Trophoblast cell (in vitro differentiated cells and primary cell): ENCODE results near the gene IFNGR1. TPM values are rescaled to one million over a fixed set of nuclear protein-coding genes. Genes with fewer than 3 reads are reported as not detected.

ENCODE experiments used
- DNase-seq, 2 donors: peaks; one replicate each; pipeline ENCODE4 v3.0.0-alpha.2; 2016
- H2AFZ ChIP-seq: 2 replicates; pipeline ENCODE4 v1.6.1; 2013; ENCODE audit warnings: low read length, moderate library complexity, mild to moderate bottlenecking; ENCODE audit not compliant: insufficient read depth, poor library complexity
- H2AK5ac ChIP-seq: 2 replicates; pipeline ENCODE4 v1.6.1; 2013; ENCODE audit warnings: mild to moderate bottlenecking, low read length
- H2BK120ac ChIP-seq: 2 replicates; pipeline ENCODE4 v1.6.1; 2013; ENCODE audit warnings: low read length, mild to moderate bottlenecking, moderate library complexity; ENCODE audit not compliant: insufficient read depth, poor library complexity
- H2BK12ac ChIP-seq: 2 replicates; pipeline ENCODE4 v1.6.1; 2013; ENCODE audit warnings: mild to moderate bottlenecking, low read length, moderate library complexity
- H2BK5ac ChIP-seq: 2 replicates; pipeline ENCODE4 v1.6.1; 2013; ENCODE audit warnings: low read length, low read depth, moderate library complexity, mild to moderate bottlenecking; ENCODE audit not compliant: poor library complexity
- H3K14ac ChIP-seq: 2 replicates; pipeline ENCODE4 v1.6.1; 2013; ENCODE audit warnings: mild to moderate bottlenecking, low read length
- H3K18ac ChIP-seq: 2 replicates; pipeline ENCODE4 v1.6.1; 2013; ENCODE audit warnings: mild to moderate bottlenecking, low read length
- H3K23ac ChIP-seq: 2 replicates; pipeline ENCODE4 v1.6.1; 2013; ENCODE audit warnings: low read length
- H3K27ac ChIP-seq: 2 replicates; pipeline ENCODE4 v1.5.1; 2013; ENCODE audit warnings: low read depth, mild to moderate bottlenecking, inconsistent platforms, low read length, moderate library complexity
- H3K27me3 ChIP-seq: 2 replicates; pipeline ENCODE4 v1.6.1; 2013; ENCODE audit warnings: inconsistent platforms, mild to moderate bottlenecking, low read length, moderate library complexity; ENCODE audit not compliant: insufficient read depth
- H3K36me3 ChIP-seq, 2 experiments: 1 replicate in 1 of 2; 2 replicates in 1 of 2; pipeline ENCODE4 v1.6.1; 2013; ENCODE audit warnings: low read length in 2 of 2, mild to moderate bottlenecking in 2 of 2, moderate library complexity in 1 of 2; ENCODE audit not compliant: insufficient read depth in 2 of 2, control insufficient read depth in 1 of 2
- H3K4ac ChIP-seq: 2 replicates; pipeline ENCODE4 v1.6.1; 2013; ENCODE audit warnings: low read depth, mild to moderate bottlenecking, low read length, moderate library complexity
- H3K4me1 ChIP-seq, 2 experiments: 1 replicate in 1 of 2; 2 replicates in 1 of 2; pipeline ENCODE4 v1.6.1; 2013; ENCODE audit warnings: low read length in 2 of 2, mild to moderate bottlenecking in 2 of 2, moderate library complexity in 1 of 2; ENCODE audit not compliant: insufficient read depth in 2 of 2, control insufficient read depth in 1 of 2
- H3K4me2 ChIP-seq: 2 replicates; pipeline ENCODE4 v1.6.1; 2013; ENCODE audit warnings: inconsistent platforms, mild to moderate bottlenecking, low read length, moderate library complexity
- H3K4me3 ChIP-seq: 2 replicates; pipeline ENCODE4 v1.5.1; 2013; ENCODE audit warnings: mild to moderate bottlenecking, low read depth, low read length, inconsistent platforms
- H3K79me1 ChIP-seq: one replicate; pipeline ENCODE4 v1.6.1; 2013; ENCODE audit warnings: low read length
- H3K79me2 ChIP-seq: 2 replicates; pipeline ENCODE4 v1.6.1; 2013; ENCODE audit warnings: low read length, mild to moderate bottlenecking; ENCODE audit not compliant: control insufficient read depth, insufficient read depth, poor library complexity
- H3K9ac ChIP-seq: 2 replicates; pipeline ENCODE4 v1.6.1; 2013; ENCODE audit warnings: mild to moderate bottlenecking, low read length
- H3K9me3 ChIP-seq: 2 replicates; pipeline ENCODE4 v1.6.1; 2013; ENCODE audit warnings: low read depth, mild to moderate bottlenecking, control low read depth, inconsistent platforms, low read length; ENCODE audit not compliant: insufficient read depth
- H4K12ac ChIP-seq: 2 replicates; pipeline ENCODE4 v1.6.1; 2013; ENCODE audit warnings: low read depth, mild to moderate bottlenecking, low read length, moderate library complexity
- H4K8ac ChIP-seq: 2 replicates; pipeline ENCODE4 v1.6.1; 2013; ENCODE audit warnings: low read depth, mild to moderate bottlenecking, low read length, moderate library complexity
- H4K91ac ChIP-seq: one replicate; pipeline ENCODE4 v1.6.1; 2013; ENCODE audit warnings: low read depth, mild to moderate bottlenecking, low read length, moderate library complexity
- WGBS: extraction: QIAGEN DNeasy Blood & Tissue Kit; methylation state at CpG from one replicate; pipeline ENCODE4 v1.1.7; 2013; ENCODE audit warnings: missing lambda C conversion rate; ENCODE audit not compliant: insufficient read length, insufficient coverage; ENCODE audit errors: extremely low coverage; 5-methylcytosine and 5-hydroxymethylcytosine counted together
- polyA plus RNA-seq: library from polyadenylated mRNA; stranded (reverse); fragments of 200-250 nt; gene quantifications from 2 replicates; pipeline ENCODE4 v1.2.3, GENCODE V29; 2013

IFNGR1 gene
- polyA plus RNA-seq: 58.0 and 62.9 TPM in 2 replicates

- Histone ChIP-seq H3K36me3 (no peaks in the 10 kb centered on the region), H3K4ac (peak within 1 kb of the TSS; percentile 76), H3K4me2 (peak within 1 kb of the TSS; percentile 94), H2AK5ac (peak within 1 kb of the TSS; percentile 60), H2AFZ (peak within 1 kb of the TSS; percentile 97), H3K27me3 (no peaks in the 10 kb centered on the region), H4K8ac (peak within 1 kb of the TSS; percentile 99), H2BK5ac (peak within 1 kb of the TSS; percentile 98), H3K4me3 (peak within 1 kb of the TSS; percentile 100), H2BK12ac (peak within 1 kb of the TSS; percentile 61), H3K14ac (peak within 1 kb of the TSS; percentile 99), H2BK120ac (peak within 1 kb of the TSS; percentile 98), H3K27ac (peak within 1 kb of the TSS; percentile 94), H4K91ac (peak within 1 kb of the TSS; percentile 96), H4K12ac (peak within 1 kb of the TSS; percentile 93), H3K9ac (peak within 1 kb of the TSS; percentile 97), H3K4me1 (peaks cover 6 to 9% of the 10 kb centered on the region in 2 experiments), H3K79me1 (peaks cover 13% of the 10 kb centered on the region), H3K18ac (peak within 1 kb of the TSS; percentile 100), H3K9me3 (no peaks in the 10 kb centered on the region), H3K79me2 (peaks cover 20% of the 10 kb centered on the region), H3K23ac (no peak within 1 kb of the TSS)
- DNase-seq: peak; percentile 94 to 96
- WGBS: no CpG with 5 or more reads among the region's 64 CpGs
Observed at GRCh38 chr6:137218917-137219663, at the start of gene IFNGR1. TSS of gene IFNGR1 (minus strand) at chr6:137219385. CDS start at chr6:137219327, 58 bp downstream.

DNA sequence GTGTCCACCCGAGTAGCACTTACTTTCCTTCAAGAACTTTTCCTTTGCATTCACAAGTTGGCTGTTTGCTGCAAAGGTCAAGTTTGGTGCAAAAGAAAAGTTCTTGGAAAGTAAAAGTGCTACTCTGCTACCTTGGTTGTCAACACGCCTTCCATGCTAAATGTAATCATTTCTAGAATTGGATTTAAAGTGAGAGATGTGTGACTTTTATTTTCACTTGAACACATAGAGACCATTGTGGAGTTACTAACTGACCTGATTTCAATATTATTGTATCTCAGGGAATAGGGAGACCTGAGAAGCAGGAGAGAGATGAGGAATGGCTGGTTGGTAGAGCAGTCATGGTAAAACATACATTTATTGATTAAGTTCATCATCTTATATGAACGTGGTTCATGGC is 49.7 kb upstream of the IFNGR1 start:
- no peak overlapping the region for H2BK12ac ChIP-seq
- no peak overlapping the region for H3K27ac ChIP-seq
- H3K36me3 ChIP-seq: no peaks in the 10 kb centered on the region
- no peaks in the 10 kb centered on the region for H3K79me1 ChIP-seq
- H3K9ac ChIP-seq: no peak overlapping the region
- H3K79me2 ChIP-seq: no peaks in the 10 kb centered on the region
- no peak overlapping the region for H3K23ac ChIP-seq
- DNase-seq: no peak
- no peak overlapping the region for H4K8ac ChIP-seq
- no peak overlapping the region for H2AFZ ChIP-seq
- H2BK5ac ChIP-seq: no peak overlapping the region
- no peak overlapping the region for H3K4ac ChIP-seq
- H2BK120ac ChIP-seq: no peak overlapping the region
- WGBS: no CpG with 5 or more reads among the region's 3 CpGs
- H3K27me3 ChIP-seq: no peaks in the 10 kb centered on the region
- H3K4me3 ChIP-seq: no peak overlapping the region
- no peaks in the 10 kb centered on the region for H3K9me3 ChIP-seq
- no peaks in the 10 kb centered on the region for H3K4me1 ChIP-seq
- no peak overlapping the region for H3K4me2 ChIP-seq
- H2AK5ac ChIP-seq: no peak overlapping the region
- no peak overlapping the region for H4K12ac ChIP-seq
- H3K18ac ChIP-seq: no peak overlapping the region
- H4K91ac ChIP-seq: no peak overlapping the region
- no peak overlapping the region for H3K14ac ChIP-seq

GRCh38 chr6:137266309-137266586 is 47.1 kb upstream of the IFNGR1 start:
- Histone ChIP-seq H3K79me1 (no peaks in the 10 kb centered on the region), H3K9me3 (no peaks in the 10 kb centered on the region), H3K4me2 (no peak overlapping the region), H3K4ac (no peak overlapping the region), H3K9ac (no peak overlapping the region), H3K23ac (no peak overlapping the region), H3K18ac (no peak overlapping the region), H2BK120ac (no peak overlapping the region), H4K91ac (no peak overlapping the region), H4K12ac (no peak overlapping the region), H2BK5ac (no peak overlapping the region), H3K4me3 (no peak overlapping the region), H3K79me2 (no peaks in the 10 kb centered on the region), H2AFZ (no peak overlapping the region), H2AK5ac (no peak overlapping the region), H4K8ac (no peak overlapping the region), H3K4me1 (no peaks in the 10 kb centered on the region), H3K36me3 (no peaks in the 10 kb centered on the region), H2BK12ac (no peak overlapping the region), H3K27ac (no peak overlapping the region), H3K27me3 (no peaks in the 10 kb centered on the region), H3K14ac (no peak overlapping the region)
- WGBS: 100% methylated on average over 1 of the region's 4 CpGs
- DNase-seq: no peak

DNA sequence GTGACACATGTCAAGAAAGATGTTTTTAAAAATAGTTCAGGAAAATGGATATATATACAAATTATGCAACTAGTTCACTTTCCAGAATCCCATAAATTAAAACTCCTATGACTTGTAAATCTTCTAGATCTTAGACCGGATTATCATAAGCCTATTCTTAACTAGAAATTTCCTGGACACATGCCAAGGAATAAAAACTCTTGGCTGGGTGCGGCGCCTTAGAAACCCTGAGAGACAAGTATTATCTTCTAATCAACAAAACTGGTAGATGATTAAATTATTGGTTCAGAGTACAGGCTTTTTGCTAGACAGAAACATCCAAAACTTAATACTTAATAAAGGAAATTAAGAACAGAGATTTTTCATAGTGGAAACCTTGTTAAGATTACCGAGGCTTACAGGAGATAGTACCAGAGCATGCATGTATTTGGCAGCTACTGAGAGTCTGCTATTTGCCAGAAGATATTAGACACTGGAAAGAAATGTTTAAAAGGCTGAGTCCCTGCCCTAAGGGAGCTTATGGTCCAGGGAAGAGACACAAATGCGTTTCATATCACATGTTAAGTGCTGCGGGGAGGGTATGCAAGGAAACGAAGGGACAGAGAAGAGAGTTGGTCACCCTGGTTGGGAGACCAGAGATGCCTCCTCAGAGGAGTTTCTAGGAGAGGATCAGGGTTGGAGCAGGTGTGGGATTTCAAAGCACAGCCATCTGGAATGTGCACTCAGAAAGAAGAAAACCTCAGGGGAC is 46.5 kb upstream of the IFNGR1 start:
- Histone ChIP-seq H2AFZ (no peak overlapping the region), H2BK120ac (no peak overlapping the region), H3K27ac (no peak overlapping the region), H4K8ac (no peak overlapping the region), H2BK12ac (no peak overlapping the region), H4K12ac (no peak overlapping the region), H3K14ac (no peak overlapping the region), H3K4ac (no peak overlapping the region), H3K23ac (no peak overlapping the region), H3K79me2 (no peaks in the 10 kb centered on the region), H3K36me3 (no peaks in the 10 kb centered on the region), H2AK5ac (no peak overlapping the region), H3K4me2 (no peak overlapping the region), H3K9me3 (no peaks in the 10 kb centered on the region), H3K18ac (no peak overlapping the region), H3K9ac (no peak overlapping the region), H3K4me1 (no peaks in the 10 kb centered on the region), H3K4me3 (no peak overlapping the region), H3K27me3 (no peaks in the 10 kb centered on the region), H2BK5ac (no peak overlapping the region), H3K79me1 (no peaks in the 10 kb centered on the region), H4K91ac (no peak overlapping the region)
- DNase-seq: peak in 1 of 2 donors; percentile 1
- no CpG with 5 or more reads among the region's 7 CpGs for WGBS
